Measurements from ENCODE around the gene MCAM. TPM values are rescaled to one million over a fixed set of nuclear protein-coding genes. Genes with fewer than 3 reads are reported as not detected.

Gene MCAM
- total RNA-seq, 1 experiment from 2014 or later: 124 TPM

GRCh38 chr11:119322921-119323531, 6.1 kb upstream of the MCAM start:
- ATAC-seq: no peak
- POLR2A ChIA-PET (ENCODE audit: unreplicated experiment): interaction anchor here (0.5 kb wide), 1 partner anchor 1072 kb away, joined by 7 read pairs; no protein-coding TSS in a partner anchor

GRCh38 chr11:119322360-119322739, 5.4 kb upstream of the MCAM start:
- DNase-seq (peak; percentile 48), ATAC-seq (peak; percentile 34)
- Histone ChIP-seq H3K27me3 (ENCODE audit: low read length) (no peaks in the 10 kb centered on the region), H3K4me3 (ENCODE audit: low read length) (peak overlapping the region; percentile 68), H3F3A (ENCODE audit: low read length, unreplicated experiment) (no peaks in the 10 kb centered on the region), H3K27ac (ENCODE audit: low read length) (no peak overlapping the region), H3K9ac (ENCODE audit: low read length) (peak overlapping the region; percentile 13; the same call in 1 of the 2 replicates), H4K20me1 (ENCODE audit: low read length) (no peaks in the 10 kb centered on the region), H3K79me2 (ENCODE audit: low read length) (no peaks in the 10 kb centered on the region), H3K9me2 (replicated peaks; ENCODE audit: low read length) (no peaks in the 10 kb centered on the region), H3K4me1 (ENCODE audit: insufficient read depth, low read length) (peaks cover 34% of the 10 kb centered on the region), H3K36me3 (ENCODE audit: low read depth, low read length) (no peaks in the 10 kb centered on the region), H2AFZ (ENCODE audit: low read length) (peak overlapping the region; percentile 97), H3K9me3 (ENCODE audit: low read length) (no peaks in the 10 kb centered on the region), H3K4me2 (ENCODE audit: low read length) (peak overlapping the region; percentile 91)
- CTCF ChIA-PET: interaction anchor here (0.6 to 1.6 kb wide), 5 partner anchors 16 to 257 kb away, joined by 3 to 21 read pairs (median 3); no protein-coding TSS in a partner anchor
- POLR2A ChIA-PET (ENCODE audit: unreplicated experiment): interaction anchor here (0.5 to 0.6 kb wide), 2 partner anchors 14 to 1073 kb away, joined by 5 to 7 read pairs; no protein-coding TSS in a partner anchor
- no TSS peak for BruUV-seq (replicated peaks)
- intact Hi-C loops (cut with micrococcal nuclease): loop anchor here (5.0 to 10.0 kb wide), 2 partner anchors 115 to 158 kb away; partner anchors contain the start of genes CBL and NLRX1
- TF ChIP-seq EZH2phosphoT487 (IDR thresholded peaks at IDR 0.05; ENCODE audit: borderline replicate concordance, low read length): no peak
- TF ChIP-seq, protein P1, sequence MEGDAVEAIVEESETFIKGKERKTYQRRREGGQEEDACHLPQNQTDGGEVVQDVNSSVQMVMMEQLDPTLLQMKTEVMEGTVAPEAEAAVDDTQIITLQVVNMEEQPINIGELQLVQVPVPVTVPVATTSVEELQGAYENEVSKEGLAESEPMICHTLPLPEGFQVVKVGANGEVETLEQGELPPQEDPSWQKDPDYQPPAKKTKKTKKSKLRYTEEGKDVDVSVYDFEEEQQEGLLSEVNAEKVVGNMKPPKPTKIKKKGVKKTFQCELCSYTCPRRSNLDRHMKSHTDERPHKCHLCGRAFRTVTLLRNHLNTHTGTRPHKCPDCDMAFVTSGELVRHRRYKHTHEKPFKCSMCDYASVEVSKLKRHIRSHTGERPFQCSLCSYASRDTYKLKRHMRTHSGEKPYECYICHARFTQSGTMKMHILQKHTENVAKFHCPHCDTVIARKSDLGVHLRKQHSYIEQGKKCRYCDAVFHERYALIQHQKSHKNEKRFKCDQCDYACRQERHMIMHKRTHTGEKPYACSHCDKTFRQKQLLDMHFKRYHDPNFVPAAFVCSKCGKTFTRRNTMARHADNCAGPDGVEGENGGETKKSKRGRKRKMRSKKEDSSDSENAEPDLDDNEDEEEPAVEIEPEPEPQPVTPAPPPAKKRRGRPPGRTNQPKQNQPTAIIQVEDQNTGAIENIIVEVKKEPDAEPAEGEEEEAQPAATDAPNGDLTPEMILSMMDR (conservative IDR thresholded peaks at IDR 0.05; ENCODE audit: low read depth, low read length): no peak
- TF ChIP-seq EZH2 (IDR thresholded peaks at IDR 0.05; ENCODE audit: low read length, unreplicated experiment): no peak

More at GRCh38 chr11:119322921-119323531, 6.1 kb upstream of the MCAM start:
- no peaks in the 10 kb centered on the region for H3K36me3 ChIP-seq (ENCODE audit: low read depth, low read length)
- no peaks in the 10 kb centered on the region for H3F3A ChIP-seq (ENCODE audit: low read length, unreplicated experiment)
- peaks cover 27% of the 10 kb centered on the region for H3K4me1 ChIP-seq (ENCODE audit: insufficient read depth, low read length)
- H3K27me3 ChIP-seq (ENCODE audit: low read length): no peaks in the 10 kb centered on the region
- DNase-seq: no peak
- no peak overlapping the region for H3K9ac ChIP-seq (ENCODE audit: low read length)
- TF ChIP-seq EZH2 (IDR thresholded peaks at IDR 0.05; ENCODE audit: low read length, unreplicated experiment) (no peak), EZH2phosphoT487 (IDR thresholded peaks at IDR 0.05; ENCODE audit: borderline replicate concordance, low read length) (no peak)
- TF ChIP-seq, protein P1 (conservative IDR thresholded peaks at IDR 0.05; ENCODE audit: low read depth, low read length): no peak
- H3K27ac ChIP-seq (ENCODE audit: low read length): no peak overlapping the region
- BruUV-seq (replicated peaks): no TSS peak
- no peak overlapping the region for H3K4me2 ChIP-seq (ENCODE audit: low read length)
- H2AFZ ChIP-seq (ENCODE audit: low read length): peak overlapping the region; percentile 97; the same call in 1 of the 2 replicates
- no peaks in the 10 kb centered on the region for H3K79me2 ChIP-seq (ENCODE audit: low read length)
- no peaks in the 10 kb centered on the region for H3K9me2 ChIP-seq (replicated peaks; ENCODE audit: low read length)
- intact Hi-C loops (cut with micrococcal nuclease): loop anchor here (1.0 to 10.0 kb wide), 3 partner anchors 11 to 158 kb away; partner anchors contain the start of genes CBL, NLRX1 and RNF26
- CTCF ChIA-PET: interaction anchor here (0.6 to 1.6 kb wide), 2 partner anchors 15 to 17 kb away, joined by 3 to 21 read pairs; no protein-coding TSS in a partner anchor
- no peaks in the 10 kb centered on the region for H3K9me3 ChIP-seq (ENCODE audit: low read length)
- no peaks in the 10 kb centered on the region for H4K20me1 ChIP-seq (ENCODE audit: low read length)
- H3K4me3 ChIP-seq (ENCODE audit: low read length): no peak overlapping the region
